ENCODE results near the gene NAP1L4. TPM values are rescaled to one million over a fixed set of nuclear protein-coding genes. Genes with fewer than 3 reads are reported as not detected.

Gene NAP1L4
- total RNA-seq, 2 donors from 2014 or later = 198 to 206 TPM

- DNase-seq = no peak
- no peaks in the 10 kb centered on the region for H3K36me3 ChIP-seq (ENCODE audit: control insufficient read depth, insufficient read depth, low read length)
- TF ChIP-seq CTCF (conservative IDR thresholded peaks at IDR 0.05) = no peak
- 91 to 94% methylated on average over 7 to 11 of the region's 11 CpGs for WGBS, 2 experiments (ENCODE audit: insufficient coverage in 1 of 2, insufficient read length in 1 of 2)
- H3K9ac ChIP-seq (ENCODE audit: extremely low read depth, low read length, poor library complexity, severe bottlenecking) = no peak overlapping the region
- H3K4me3 Mint-ChIP-seq = no peak overlapping the region
- H3K27ac Mint-ChIP-seq = no peak overlapping the region
- H3K4me3 ChIP-seq (ENCODE audit: low read length) = no peak overlapping the region
- H3K4me1 ChIP-seq (ENCODE audit: control insufficient read depth, insufficient read depth, low read length) = no peaks in the 10 kb centered on the region
- no peaks in the 10 kb centered on the region for H3K9me3 Mint-ChIP-seq
- no peak overlapping the region for H3K27ac ChIP-seq (ENCODE audit: low read depth, low read length)
- no peaks in the 10 kb centered on the region for H3K36me3 Mint-ChIP-seq (ENCODE audit: low read depth)
- H3K27me3 Mint-ChIP-seq (ENCODE audit: insufficient read depth) = peaks cover 38% of the 10 kb centered on the region
- H3K27me3 ChIP-seq (ENCODE audit: control insufficient read depth, insufficient read depth, low read length, poor library complexity, severe bottlenecking) = peaks cover 33% of the 10 kb centered on the region
- no peaks in the 10 kb centered on the region for H3K9me3 ChIP-seq (ENCODE audit: control insufficient read depth, low read length)
- peaks cover 8% of the 10 kb centered on the region for H3K4me1 Mint-ChIP-seq
These were observed 65.5 kb downstream of the NAP1L4 start for GRCh38 chr11:2926611-2927051.

GRCh38 chr11:2924821-2925675, 67.1 kb downstream of the NAP1L4 start:
- no peaks in the 10 kb centered on the region for H3K9me3 Mint-ChIP-seq
- DNase-seq = no peak
- H3K4me1 Mint-ChIP-seq = peaks cover 5% of the 10 kb centered on the region
- Histone ChIP-seq H3K27me3 (ENCODE audit: control insufficient read depth, insufficient read depth, low read length, poor library complexity, severe bottlenecking) (peaks cover 29% of the 10 kb centered on the region), H3K9me3 (ENCODE audit: control insufficient read depth, low read length) (no peaks in the 10 kb centered on the region), H3K27ac (ENCODE audit: low read depth, low read length) (no peak overlapping the region), H3K4me1 (ENCODE audit: control insufficient read depth, insufficient read depth, low read length) (no peaks in the 10 kb centered on the region), H3K36me3 (ENCODE audit: control insufficient read depth, insufficient read depth, low read length) (no peaks in the 10 kb centered on the region), H3K4me3 (ENCODE audit: low read length) (no peak overlapping the region), H3K9ac (ENCODE audit: extremely low read depth, low read length, poor library complexity, severe bottlenecking) (no peak overlapping the region)
- TF ChIP-seq CTCF (conservative IDR thresholded peaks at IDR 0.05) = no peak
- no peak overlapping the region for H3K4me3 Mint-ChIP-seq
- H3K36me3 Mint-ChIP-seq (ENCODE audit: low read depth) = no peaks in the 10 kb centered on the region
- no peak overlapping the region for H3K27ac Mint-ChIP-seq
- H3K27me3 Mint-ChIP-seq (ENCODE audit: insufficient read depth) = peaks cover 33% of the 10 kb centered on the region
- WGBS, 2 experiments (ENCODE audit: insufficient coverage in 1 of 2, insufficient read length in 1 of 2) = 89 to 91% methylated on average over 18 to 30 of the region's 30 CpGs

- Histone ChIP-seq H3K36me3 (ENCODE audit: control insufficient read depth, insufficient read depth, low read length) (no peaks in the 10 kb centered on the region), H3K9ac (ENCODE audit: extremely low read depth, low read length, poor library complexity, severe bottlenecking) (no peak overlapping the region), H3K27ac (ENCODE audit: low read depth, low read length) (no peak overlapping the region), H3K4me3 (ENCODE audit: low read length) (no peak overlapping the region), H3K4me1 (ENCODE audit: control insufficient read depth, insufficient read depth, low read length) (no peaks in the 10 kb centered on the region), H3K27me3 (ENCODE audit: control insufficient read depth, insufficient read depth, low read length, poor library complexity, severe bottlenecking) (peaks cover 22% of the 10 kb centered on the region), H3K9me3 (ENCODE audit: control insufficient read depth, low read length) (no peaks in the 10 kb centered on the region)
- no peaks in the 10 kb centered on the region for H3K9me3 Mint-ChIP-seq
- peaks cover 29% of the 10 kb centered on the region for H3K27me3 Mint-ChIP-seq (ENCODE audit: insufficient read depth)
- DNase-seq = no peak
- no peaks in the 10 kb centered on the region for H3K36me3 Mint-ChIP-seq (ENCODE audit: low read depth)
- no peak for TF ChIP-seq CTCF (conservative IDR thresholded peaks at IDR 0.05)
- no peak overlapping the region for H3K4me3 Mint-ChIP-seq
- H3K4me1 Mint-ChIP-seq = peaks cover 5% of the 10 kb centered on the region
- no peak overlapping the region for H3K27ac Mint-ChIP-seq
- 87 to 93% methylated on average over 5 to 10 of the region's 10 CpGs for WGBS, 2 experiments (ENCODE audit: insufficient coverage in 1 of 2, insufficient read length in 1 of 2)
These were observed 67.7 kb downstream of the NAP1L4 start for GRCh38 chr11:2924381-2924780.
